NCI-H187 treated with DMSO at 0.1 percent for 48 hours (cell line): Measurements from ENCODE around the gene PEA15.

Experiments used
- DNase-seq: peaks from one replicate; lab custom pipeline; 2025; lab: John Stamatoyannopoulos, UW

The PEA15 gene, protein sequence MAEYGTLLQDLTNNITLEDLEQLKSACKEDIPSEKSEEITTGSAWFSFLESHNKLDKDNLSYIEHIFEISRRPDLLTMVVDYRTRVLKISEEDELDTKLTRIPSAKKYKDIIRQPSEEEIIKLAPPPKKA

DNA sequence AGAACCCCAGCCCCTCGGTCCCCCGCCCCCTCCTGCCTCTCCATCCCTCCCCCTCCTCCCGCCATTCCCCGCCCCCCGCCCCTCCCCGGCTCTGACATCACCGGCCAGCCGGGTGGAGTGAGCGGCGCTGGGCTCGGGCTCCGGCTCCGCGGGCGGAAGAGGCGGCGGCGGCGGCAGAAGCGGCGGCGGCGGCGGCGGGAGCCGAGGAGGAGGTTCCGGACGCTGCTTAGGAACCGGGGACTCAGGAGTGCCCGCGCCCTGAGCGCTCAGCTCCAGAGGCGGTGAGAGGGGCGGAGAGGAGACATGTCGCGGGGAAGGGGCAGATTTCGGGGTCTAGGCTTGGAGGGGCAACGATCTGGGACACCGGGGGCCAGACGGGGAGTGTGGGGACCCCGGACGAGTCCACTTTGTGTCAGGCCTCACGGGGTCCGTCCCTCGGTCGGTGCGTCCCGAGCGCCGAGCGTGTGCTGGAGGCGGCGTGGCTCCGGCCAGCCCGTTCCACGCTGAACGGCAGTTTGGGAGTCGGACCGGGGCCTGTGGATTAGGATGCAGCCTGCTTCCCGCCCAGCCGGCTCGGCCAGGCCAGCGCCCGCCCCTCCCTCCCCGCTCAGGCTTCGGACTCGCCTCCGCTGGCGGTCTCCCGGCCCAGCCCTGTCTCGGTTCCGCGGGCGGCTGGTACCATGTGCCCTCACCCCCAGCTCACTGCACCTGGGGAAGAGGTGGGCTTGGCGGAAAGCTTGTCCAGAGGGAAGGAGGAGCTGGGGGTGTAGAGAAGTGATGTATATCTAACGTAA lies at the start of gene PEA15:
TSS of gene PEA15 (plus strand) at position 143 of the 794 bp plus-strand sequence. CDS start 6,161 bp downstream, outside the sequence.
- DNase-seq = no peak

DNA sequence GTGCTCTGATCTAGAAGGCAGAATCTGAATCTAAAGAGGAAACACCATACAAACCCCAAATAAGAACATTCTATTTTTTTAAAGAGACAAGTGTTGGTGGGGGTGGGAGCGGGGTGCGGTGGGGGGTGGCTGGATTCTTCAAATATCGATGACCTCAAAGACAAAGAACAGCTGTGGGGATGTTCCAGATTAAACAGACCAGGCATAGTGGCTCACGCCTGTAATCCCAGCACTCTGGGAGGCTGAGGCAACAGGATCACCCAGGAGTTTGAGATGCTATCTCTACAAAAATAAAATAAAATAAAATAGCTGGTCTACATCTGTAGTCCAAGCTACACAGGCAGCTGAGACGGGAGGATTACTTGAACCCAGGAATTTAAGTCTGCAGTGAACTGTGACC lies 48.8 kb upstream of the PEA15 start:
- no peak for DNase-seq

DNA sequence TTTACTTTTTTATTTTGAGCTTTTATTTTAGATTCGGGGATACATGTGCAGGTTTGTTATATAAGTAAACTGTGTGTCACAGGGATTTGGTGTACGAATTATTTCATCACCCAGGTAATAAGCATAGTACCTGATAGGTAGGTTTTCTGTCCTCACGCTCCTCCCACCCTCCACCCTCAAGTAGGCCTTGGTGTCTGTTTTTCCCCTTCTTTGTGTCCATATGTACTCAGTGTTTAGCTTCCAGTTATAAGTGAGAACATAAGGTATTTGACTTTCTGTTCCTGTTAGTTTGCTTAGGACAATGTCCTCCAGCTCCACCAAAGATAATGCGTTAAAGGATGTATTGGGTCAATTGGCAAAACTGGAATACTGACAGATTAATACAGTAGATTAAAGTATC lies 48.0 kb upstream of the PEA15 start:
- DNase-seq = no peak

DNA sequence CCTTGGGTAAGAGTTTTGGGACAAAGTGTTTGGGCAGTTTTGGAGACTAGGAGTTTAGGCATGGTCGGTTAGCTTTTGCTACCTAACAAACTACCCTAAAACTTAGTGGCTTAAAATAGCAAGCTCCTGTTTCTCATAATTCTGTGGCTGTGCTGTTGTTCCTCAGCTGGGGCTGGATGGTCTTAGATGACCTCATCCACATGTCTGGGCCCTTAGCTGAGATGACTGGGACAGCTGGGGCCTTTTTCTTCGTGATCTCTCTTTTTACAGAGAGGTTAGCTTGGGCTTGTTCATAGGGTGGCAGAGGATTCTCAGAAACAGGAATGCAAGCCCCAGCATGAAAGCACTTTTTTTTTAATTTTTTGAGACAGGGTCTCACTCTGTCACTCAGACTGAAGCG lies 47.2 kb upstream of the PEA15 start:
- no peak for DNase-seq

DNA sequence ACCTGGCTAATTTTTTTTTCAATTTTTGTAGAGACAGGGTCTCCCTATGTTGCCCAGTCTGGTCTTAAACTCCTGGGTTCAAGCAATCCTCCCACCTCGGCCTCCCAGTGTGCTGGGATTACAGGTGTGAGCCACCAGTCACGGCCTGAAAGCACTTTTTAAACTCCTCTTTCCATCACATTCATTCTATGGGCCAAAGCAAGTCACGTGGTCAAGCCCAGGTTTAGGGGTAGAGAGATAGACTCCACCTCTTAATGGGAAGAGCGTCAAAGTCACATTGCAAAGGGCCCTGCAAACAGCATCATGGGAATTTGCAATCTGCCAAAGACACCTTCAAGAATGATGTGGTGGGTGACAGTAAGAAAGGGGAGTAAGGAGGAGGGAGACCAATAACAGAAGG lies 46.6 kb upstream of the PEA15 start:
- DNase-seq = no peak

DNA sequence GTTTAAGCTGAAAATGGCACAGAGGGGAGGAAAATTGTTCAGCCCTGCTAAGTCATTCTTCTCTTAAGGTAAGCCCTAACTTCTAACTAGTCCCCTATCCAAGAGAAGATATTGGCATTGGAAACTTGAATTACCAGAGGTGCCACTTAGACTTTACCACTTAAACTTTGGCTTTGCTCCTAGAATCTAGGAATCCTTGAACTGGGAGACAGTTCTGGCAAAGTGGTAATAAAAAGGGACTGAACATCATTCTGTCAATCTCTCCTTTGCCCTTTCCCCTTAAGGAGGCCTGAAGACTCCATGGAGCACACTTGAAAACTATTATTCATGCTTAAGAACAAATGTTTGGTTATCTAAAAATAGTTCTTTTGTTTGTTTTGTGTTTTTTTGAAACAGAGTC lies 45.3 kb upstream of the PEA15 start:
- DNase-seq = no peak

DNA sequence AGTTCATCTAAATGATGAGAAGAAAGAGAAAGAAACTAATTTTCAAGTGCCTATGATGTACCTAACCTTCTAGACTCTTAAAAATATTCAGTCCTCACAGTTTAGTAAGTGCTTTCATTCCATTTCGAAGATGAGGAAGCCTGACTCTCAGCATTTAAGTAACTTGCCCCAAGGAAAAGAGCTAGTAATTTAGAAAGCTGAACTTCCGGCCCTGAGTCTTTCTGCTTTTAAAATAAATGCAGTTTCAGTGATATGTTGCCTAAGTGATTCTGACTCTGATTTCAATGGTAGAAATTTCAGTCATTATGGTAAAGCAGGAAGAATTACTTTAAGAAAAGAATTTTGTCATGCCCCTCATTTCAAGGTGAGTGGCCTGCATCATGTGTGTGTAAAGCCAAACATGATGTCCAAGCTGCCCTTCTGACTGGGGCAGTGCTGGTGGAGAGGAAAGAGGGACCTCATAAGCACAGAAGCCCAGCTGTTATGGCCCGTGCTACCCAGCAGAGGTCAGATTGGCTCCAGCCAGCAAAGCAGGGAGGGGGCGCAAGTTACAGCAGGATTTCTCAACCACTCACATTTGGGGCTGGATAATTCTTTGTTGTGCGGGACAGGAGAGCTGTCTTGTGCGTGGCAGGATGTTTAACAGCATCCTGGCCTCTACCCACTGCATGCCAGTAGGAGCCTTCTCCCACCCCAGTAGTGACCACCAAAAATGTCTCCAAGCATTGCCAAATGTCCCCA lies 43.0 kb upstream of the PEA15 start:
- no peak for DNase-seq

DNA sequence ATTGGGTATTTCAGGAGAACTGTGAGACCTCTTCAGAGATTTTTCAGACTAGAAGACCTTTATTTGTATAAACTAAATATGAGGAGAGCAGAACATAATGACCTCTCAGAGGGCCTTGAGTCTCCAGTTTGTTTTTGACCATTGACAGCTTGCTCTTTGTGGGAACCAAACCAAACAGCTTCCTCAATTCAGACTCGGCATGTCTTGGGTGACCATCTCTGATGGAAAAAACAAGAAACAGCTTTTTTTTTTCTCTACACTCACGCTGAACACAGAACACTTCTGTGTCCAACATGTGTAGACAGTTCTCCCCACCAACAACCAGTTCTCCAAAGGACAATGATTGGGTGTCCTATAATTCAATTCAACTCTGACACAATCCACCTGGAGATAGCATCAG lies 42.3 kb upstream of the PEA15 start:
- DNase-seq = no peak

DNA sequence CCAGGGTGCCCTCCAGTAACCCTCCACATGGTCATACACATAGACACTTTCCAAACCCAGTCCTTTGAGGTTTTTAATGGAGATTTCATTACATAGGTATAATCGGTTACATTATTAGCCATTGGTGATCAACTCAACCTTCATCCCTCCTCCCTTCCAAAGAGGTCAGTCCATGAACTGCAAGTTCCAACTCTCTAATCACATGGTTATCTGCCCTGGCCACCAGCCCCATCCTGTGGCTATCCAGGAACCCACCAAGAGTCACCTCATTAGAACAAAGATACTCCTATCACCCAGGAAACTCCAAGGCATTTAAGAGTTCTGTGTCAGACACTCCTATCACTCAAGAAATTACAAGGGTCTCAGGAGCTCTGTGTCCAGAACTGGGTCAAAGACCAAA lies 41.6 kb upstream of the PEA15 start:
- DNase-seq = no peak

DNA sequence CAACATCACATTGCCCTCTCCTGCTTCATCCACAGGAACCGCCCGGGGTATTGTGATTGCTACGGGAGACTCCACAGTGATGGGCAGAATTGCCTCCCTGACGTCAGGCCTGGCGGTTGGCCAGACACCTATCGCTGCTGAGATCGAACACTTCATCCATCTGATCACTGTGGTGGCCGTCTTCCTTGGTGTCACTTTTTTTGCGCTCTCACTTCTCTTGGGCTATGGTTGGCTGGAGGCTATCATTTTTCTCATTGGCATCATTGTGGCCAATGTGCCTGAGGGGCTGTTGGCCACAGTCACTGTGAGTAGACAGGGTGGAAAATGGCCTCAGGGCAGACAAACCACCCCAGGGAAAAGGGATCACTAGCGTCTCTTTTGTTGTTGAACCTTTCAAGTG lies 41.1 kb upstream of the PEA15 start:
- no peak for DNase-seq

DNA sequence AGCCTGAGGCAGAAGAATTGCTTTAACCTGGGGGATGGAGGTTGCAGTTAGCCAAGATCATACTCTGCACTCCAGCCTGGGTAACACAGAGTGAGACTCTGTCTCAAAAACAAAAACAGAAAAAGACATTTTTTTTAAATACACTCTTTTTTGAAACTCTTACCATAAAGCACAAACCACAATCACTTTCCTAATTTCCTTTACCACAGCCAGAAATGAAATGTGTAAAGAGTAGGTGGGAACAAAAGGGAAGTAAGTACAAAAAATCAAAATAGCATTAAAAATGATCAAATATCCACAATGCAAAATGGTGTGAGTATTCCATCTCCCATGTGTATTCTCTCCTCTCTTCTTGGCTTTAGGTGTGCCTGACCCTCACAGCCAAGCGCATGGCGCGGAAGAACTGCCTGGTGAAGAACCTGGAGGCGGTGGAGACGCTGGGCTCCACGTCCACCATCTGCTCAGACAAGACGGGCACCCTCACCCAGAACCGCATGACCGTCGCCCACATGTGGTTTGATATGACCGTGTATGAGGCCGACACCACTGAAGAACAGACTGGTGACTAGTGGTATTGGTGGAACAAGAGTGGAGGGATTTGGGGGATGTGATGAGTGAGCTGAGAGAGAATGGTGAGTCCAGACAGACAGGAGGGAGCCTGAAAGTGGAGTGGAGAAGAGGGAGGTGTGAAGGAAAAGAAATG lies 38.9 kb upstream of the PEA15 start:
- no peak for DNase-seq

DNA sequence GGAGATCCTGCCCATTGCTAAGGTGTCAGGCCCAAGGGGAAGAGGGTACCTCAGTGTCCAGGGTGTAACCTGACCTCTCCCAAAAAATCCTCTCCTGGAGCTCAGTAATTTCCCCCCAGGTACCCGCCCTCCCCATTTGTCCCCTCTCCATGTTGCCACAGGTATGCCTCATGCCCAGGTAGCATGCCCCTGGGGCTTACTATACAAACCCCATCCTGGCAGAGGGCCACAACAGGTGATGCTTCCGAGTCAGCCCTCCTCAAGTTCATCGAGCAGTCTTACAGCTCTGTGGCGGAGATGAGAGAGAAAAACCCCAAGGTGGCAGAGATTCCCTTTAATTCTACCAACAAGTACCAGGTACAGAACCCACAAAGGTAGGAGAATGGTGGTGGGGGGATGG lies 38.1 kb upstream of the PEA15 start:
- no peak for DNase-seq

DNA sequence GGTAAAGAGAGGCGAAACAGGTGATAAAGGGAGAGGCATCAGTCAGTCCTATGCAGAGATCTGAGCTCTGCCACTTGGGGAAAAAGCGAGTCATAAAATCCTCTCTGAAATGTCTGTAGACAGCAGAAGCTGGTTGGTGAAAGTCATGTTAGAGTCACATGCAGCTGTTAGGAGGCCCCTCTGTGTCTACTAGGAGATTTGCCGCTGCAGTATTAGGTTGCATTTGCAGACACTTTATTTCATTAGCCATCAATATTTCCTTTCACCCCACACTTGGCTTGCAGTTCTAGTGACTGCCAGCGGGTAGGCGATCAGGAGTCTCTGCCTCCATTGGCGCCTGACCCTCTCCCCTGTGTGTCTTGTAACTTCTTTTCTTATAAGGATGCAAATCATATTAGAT lies 37.6 kb upstream of the PEA15 start:
- DNase-seq = no peak

DNA sequence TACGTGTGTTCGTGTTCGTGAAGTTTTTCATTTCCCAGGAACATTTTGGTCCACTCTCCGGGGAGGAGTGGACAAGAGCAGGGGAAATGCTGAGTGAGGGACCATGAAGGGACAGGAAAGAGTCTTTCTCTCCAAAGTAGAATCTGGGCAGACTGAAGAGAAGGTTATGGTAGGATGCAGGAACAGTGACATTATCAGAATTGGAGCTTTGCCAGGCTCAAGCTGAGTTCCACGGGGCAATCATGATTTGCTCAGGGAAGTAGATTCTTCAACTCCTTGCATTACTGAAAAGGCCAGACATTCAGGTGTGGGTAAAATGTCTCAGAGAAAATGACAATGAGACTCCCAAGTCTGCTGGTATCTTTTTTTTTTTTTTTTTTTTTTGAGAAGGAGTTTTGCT lies 37.2 kb upstream of the PEA15 start:
- no peak for DNase-seq

DNA sequence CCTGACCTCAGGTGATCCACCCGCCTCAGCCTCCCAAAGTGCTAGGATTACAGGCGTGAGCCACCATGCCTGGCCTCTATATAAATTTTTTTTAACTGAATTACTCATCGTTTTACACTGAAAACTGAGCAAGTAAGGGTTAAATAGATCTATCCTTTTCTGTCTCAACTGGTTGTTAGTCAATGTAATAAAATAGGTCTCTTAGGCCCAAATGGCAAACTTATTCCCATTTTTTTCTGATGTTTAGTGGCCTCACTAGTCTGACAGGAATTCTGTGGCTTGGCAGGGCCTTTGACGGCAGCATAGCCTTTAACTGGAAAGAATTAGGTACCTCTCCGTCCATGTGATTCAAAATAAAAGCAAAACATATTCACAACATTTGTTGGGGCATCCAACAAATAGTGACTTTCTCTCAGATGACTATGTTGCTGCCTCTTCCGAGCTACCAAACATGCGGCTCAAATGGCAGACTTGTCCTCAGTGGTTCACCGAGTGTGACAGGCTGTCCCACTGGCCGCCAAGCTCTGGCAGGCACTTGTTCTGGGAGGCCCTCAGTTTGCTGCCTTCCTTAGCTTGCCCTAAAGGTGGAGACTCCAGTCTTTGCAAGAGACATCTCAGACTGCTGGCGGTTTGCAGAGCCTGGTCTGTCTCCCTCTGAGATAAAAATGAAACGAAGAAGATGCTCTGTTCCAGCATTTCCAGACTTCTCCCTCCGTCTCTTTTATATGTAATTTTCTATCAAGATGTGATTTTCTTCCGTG lies 36.4 kb upstream of the PEA15 start:
- DNase-seq = no peak

DNA sequence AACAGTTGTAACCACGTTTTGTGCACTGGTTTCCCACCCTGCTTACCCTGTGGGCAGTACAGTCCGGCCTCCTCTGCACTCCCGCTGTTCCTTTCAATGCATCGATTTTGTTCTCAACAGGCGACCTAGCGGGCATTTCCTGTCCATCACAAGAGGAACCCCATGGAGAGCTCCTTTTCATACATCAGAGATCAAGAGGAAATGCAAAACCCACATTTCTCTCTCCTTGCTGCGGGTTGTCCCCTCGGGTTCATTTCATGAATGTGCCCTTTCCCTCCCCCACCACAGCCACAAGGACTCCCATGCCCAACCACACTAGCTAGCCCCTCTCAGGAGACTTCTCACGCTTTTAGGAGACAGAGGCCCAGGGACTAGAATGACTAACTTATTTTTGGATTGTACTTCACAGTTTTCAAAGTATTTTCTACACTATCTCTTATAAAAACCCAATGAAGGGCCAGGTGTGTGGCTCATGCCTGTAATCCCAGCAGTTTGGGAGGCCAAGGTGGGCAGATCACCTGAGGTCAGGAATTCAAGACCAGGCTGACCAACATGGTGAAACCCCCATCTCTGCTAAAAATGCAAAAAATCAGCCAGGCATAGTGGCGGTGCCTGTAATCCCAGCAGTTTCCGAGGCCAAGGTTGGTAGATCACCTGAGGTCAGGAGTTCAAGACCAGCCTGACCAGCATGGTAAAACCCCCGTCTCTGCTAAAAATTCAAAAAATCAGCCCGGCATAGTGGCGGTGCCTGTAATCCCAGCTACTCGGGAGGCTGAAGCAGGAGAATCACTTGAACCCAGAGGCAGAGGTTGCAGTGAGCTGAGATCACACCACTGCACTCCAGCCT lies 35.4 kb upstream of the PEA15 start:
- DNase-seq = no peak

DNA sequence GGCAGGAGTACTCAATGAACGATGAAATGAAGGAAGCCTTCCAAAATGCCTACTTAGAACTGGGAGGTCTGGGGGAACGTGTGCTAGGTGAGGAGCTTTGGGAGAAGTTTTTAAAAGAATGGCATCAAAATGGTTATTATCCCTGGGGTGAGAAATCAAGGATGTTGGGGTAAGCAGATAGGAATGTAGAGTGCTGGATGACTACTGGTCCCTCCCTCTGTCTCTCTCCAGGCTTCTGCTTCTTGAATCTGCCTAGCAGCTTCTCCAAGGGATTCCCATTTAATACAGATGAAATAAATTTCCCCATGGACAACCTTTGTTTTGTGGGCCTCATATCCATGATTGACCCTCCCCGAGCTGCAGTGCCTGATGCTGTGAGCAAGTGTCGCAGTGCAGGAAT lies 33.8 kb upstream of the PEA15 start:
- DNase-seq = no peak

DNA sequence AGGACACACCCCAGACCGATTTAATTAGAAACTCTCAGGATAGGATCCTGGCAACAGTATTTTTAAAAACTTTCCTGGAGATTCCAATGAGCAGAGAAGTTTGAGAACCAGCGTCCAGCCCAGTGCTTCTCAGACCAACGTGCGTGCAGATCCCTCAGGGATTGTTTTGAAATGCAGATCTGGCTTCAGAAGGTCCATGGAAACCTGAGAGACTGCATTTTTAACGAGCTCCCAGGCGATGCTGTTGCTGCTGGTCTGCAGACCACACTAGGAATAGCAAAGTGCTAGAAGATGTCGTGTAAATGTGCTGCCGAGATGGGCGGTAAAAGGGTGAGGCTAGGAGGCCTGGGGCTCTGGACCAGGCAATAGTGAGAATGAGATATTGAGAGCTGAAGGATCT lies 33.2 kb upstream of the PEA15 start:
- no peak for DNase-seq

DNA sequence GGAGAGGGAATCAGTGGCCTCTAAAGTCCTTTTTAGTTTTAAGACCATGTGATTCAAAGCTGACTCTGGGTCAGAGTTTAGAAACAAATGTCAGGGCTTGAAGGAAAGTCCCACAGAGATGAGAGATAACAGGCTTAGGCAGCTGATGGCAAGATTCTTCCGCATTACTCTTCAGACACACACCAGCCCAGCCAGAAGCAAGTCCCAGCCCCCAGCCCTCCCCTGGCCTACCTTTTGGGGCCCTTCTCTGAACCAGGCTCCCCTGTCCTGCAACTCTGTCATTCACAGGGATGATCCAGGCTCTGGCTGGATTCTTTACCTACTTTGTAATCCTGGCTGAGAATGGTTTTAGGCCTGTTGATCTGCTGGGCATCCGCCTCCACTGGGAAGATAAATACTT lies 28.0 kb upstream of the PEA15 start:
- no peak for DNase-seq

DNA sequence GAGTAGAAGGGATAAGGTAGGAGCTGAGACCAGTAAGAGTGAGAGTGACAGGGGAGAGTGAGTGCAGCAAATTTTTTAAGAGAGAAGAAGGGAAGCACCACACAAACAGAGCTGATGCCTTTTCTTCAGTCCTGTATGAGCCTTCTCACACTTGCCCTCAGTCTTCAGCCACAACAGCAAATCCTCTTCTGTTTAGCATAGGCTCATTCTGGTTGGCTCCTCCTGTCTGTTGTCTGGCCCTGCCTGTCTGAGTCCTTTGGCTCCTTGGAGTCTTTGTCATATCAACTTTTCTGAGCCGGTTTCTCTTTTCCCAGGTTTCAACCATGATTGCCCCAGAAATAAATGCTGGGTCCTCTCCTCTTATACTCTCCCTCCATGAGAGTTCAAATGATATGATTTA lies 27.5 kb upstream of the PEA15 start:
- DNase-seq = no peak

DNA sequence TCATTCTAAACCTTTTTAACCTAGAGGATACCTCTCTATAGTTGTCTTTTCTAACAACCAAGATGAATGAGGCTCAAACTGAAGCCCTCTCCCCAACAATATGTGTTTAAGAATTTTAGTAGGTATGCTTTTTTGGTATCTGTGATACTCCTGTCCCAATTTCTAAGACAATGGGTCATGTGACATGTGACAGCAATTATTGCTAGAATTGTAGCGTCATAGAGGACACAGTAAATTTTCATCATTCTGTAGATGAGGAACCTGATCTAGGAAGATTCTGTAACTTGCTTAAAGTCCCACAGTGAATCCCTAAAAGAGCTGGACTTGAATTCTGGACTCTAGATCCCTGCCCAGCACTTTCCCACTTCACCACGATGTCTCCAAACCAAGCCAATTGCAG lies 26.5 kb upstream of the PEA15 start:
- DNase-seq = no peak
